GM12801 (cell line): ENCODE results near the gene PLXNA4.

ENCODE experiments used
- TF ChIP-seq, protein P1 (sequence below): IDR thresholded peaks from one replicate; pipeline ENCODE4 v1.5.1; 2011; ENCODE audit warnings: control low read depth; ENCODE audit not compliant: insufficient read length; ENCODE audit errors: extremely low read depth

The PLXNA4 gene

DNA sequence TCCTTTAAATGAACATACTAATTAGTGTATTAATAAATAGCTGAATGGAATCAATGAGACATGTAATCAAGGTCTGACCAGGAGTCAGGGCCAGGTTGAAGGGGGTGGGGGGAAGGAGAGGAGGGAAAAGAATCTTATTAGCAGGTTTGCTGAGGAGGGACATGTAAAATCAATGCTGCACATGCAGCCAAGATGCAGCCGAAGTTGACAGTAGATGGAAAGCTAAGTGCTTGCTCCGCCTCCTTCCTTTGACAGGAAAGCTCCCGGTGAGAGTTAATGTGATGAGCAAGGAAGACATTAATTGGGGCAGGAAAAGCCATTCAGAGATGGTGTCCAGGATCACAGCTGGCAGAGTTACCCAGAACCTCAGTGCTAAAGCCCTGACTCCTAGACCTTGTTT lies 24.4 kb downstream of the PLXNA4 start:
- TF ChIP-seq, protein P1, sequence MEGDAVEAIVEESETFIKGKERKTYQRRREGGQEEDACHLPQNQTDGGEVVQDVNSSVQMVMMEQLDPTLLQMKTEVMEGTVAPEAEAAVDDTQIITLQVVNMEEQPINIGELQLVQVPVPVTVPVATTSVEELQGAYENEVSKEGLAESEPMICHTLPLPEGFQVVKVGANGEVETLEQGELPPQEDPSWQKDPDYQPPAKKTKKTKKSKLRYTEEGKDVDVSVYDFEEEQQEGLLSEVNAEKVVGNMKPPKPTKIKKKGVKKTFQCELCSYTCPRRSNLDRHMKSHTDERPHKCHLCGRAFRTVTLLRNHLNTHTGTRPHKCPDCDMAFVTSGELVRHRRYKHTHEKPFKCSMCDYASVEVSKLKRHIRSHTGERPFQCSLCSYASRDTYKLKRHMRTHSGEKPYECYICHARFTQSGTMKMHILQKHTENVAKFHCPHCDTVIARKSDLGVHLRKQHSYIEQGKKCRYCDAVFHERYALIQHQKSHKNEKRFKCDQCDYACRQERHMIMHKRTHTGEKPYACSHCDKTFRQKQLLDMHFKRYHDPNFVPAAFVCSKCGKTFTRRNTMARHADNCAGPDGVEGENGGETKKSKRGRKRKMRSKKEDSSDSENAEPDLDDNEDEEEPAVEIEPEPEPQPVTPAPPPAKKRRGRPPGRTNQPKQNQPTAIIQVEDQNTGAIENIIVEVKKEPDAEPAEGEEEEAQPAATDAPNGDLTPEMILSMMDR, result no peak

DNA sequence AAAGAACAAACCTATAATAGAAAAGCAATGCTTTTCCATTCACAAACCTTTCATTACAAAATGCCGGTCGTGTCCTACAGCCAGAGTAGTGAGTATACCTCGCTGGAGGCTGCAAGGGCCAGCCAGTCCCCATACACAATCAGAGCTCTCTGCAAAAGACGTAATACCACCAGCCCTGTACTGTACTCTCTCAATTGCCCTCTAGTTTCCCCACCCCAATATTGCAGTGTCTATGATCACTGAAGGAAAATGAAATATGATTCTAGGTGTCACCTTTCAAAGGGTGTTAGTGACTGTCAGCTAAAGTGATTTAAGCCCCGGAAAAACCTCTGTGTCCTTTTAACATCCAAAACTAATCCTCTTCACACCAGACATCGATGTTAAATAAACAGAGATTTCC lies 24.8 kb downstream of the PLXNA4 start:
- TF ChIP-seq, protein P1, result no peak

DNA sequence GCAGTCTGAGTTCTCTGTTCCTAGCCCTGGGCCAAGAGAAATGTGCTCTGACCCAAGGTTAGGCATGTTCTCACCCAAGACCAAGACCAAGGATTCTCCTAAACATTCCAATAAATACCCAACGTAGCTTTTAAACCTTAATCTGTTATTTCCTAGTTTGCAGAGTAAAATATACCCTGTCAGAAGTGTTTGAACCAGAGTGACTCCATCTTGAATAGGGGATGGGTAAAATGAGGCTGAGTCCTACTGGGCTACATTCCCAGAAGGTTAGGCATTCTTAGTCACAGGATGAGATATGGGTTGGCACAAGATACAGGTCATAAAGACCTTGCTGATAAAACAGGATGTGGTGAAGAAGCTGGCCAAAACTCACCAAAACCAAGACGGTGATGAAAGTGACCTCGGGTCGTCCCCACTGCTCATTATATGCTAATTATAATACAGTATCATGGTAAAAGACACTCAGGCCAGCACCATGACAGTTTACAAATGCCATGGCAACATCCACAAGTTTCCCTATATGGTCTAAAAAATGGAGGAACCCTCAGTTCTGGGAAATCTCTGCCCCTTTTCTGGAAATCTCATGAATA lies 27.7 kb downstream of the PLXNA4 start:
- TF ChIP-seq, protein P1, result no peak

DNA sequence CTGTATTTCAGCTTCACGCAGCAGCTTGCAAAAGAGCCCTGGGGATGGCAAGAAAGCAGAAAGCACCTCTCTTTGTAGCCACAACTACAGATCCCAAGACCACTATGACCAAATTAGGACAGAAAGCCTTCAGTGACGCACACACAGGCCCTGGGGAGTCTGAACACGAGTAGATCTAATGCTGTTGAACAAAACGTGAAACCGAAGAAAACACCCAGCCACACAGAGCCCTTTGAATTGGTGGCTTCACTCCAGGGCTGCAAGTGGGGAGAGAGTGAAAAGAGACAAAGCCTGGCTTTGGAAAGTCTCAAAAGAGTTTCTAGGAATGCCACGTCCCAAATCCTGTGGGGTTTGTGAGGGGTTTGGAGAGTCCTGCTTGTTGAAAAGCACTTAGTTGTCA lies 28.4 kb downstream of the PLXNA4 start:
- TF ChIP-seq, protein P1, result no peak

DNA sequence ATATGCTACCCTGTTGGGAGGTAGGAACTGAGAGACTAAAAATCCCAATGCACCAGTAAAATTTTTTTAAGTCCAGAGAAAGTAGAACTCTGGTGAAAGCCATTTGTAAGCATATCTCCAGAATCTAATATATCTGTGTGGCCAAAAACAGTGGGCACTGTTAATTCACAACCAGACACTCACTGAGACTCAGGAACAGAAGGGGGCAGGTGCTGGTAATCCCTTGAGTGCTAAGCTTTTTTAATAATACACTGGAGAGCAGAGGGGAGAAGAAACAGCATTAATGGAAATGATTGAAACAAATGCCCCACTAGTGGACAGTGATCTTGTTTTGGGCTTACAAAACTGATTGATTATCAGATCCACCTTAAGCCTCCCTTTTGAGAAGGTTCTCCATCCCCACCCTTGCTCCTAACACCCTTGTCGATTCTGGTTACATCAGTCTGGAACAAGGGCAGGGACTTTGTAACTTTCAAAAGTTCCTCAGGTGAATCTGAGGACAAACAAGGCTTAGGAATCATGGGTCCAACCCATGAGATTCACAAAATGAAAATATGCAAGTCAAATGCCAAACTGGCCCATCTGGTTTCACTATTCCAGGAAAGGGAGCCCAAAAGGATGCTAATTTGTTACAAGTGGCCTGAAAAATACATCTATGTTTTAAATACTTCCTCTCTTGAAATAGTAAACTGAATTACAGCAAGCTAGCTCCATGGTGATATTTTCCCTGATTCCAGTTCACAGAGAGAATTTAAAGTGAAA lies 29.7 kb downstream of the PLXNA4 start:
- TF ChIP-seq, protein P1, result no peak

DNA sequence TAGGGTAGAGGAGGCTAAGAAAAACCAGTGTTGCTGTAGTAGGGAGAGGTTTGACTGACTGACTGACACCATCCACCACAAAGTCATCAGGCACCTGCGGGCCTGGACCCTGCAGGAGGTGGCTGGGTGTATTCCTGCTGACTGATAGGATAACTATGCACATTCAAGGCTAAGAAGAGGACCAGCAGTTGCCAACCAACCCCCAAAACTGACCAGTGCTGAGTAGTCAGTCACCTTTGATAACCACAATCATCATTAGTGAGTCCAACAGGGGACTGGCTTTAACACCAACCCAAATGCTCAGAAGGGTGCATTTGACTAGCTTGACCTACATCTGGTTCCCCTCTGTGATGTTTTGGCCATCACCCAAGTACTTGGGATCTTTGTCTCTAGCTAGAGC lies 30.5 kb downstream of the PLXNA4 start:
- TF ChIP-seq, protein P1, result no peak

DNA sequence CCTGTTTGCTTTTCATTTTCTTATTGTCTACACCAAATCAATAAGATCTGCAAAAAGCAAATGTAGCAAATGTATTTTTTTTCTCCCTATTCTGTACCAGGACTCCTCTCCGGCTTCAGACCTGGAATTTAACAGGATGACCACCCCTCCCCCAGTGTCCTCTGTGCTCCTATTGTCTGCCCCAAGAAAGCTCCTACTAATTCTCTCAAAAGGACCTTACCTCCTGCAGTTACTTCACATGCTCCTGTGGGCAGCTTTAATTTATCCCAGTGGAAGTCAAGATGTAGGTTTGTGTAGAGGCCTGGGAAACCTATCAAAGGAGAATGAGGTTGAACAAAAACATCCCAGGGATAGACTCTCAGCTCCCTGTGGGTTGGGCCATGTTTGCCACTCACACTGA lies 31.3 kb downstream of the PLXNA4 start:
- TF ChIP-seq, protein P1, result no peak
